H1 (cell line): ENCODE data around the gene SEC14L5. TPM values are rescaled to one million over a fixed set of nuclear protein-coding genes. Genes with fewer than 3 reads are reported as not detected.

ENCODE experiments used
- CTCF ChIA-PET: fragments of 300-600 bp; sonication (Branson Sonifier 250); formaldehyde crosslinking; loops from one replicate; lab custom pipeline; 2021; ENCODE audit not compliant: partially characterized antibody; lab: Charles Lee
- POLR2A ChIA-PET: fragments of 300-600 bp; sonication (Branson Sonifier 250); formaldehyde crosslinking; loops from one replicate; lab custom pipeline; 2021; ENCODE audit warnings: inconsistent platforms; ENCODE audit not compliant: partially characterized antibody; lab: Charles Lee
- DNase-seq, 2 experiments: peaks; one replicate each; pipeline versions ENCODE4 v3.0.0 to v3.0.0-alpha.2; 2010 to 2022; ENCODE audit warnings: low spot score in 2 of 2, low read depth in 1 of 2, mixed read lengths in 1 of 2
- FAIRE-seq: peaks from 2 replicates; lab custom pipeline; 2011; peaks lifted over from hg19 to GRCh38; lab: Jason Lieb, UNC
- H2AFZ ChIP-seq: 2 replicates; pipeline ENCODE4 v1.8.1; 2012; ENCODE audit warnings: low read length, inconsistent platforms
- H2AK5ac ChIP-seq: 2 replicates; pipeline ENCODE4 v1.6.1; 2013; ENCODE audit warnings: low read depth, low read length
- H2BK120ac ChIP-seq: replicated peaks from 2 replicates; pipeline ENCODE3; 2013; ENCODE audit warnings: low read depth, low read length, inconsistent platforms
- H2BK12ac ChIP-seq: 2 replicates; pipeline ENCODE4 v1.6.1; 2013; ENCODE audit warnings: low read depth, low read length
- H2BK15ac ChIP-seq: 2 replicates; pipeline ENCODE4 v1.6.1; 2013; ENCODE audit warnings: low read length
- H2BK20ac ChIP-seq: 2 replicates; pipeline ENCODE4 v1.6.1; 2013; ENCODE audit warnings: low read length
- H2BK5ac ChIP-seq: 2 replicates; pipeline ENCODE4 v1.6.1; 2013; ENCODE audit warnings: low read depth, low read length
- H3K14ac ChIP-seq: 2 replicates; pipeline ENCODE4 v1.6.1; 2013; ENCODE audit warnings: inconsistent platforms; ENCODE audit not compliant: insufficient read length
- H3K18ac ChIP-seq: 2 replicates; pipeline ENCODE4 v1.6.1; 2013; ENCODE audit warnings: low read length; ENCODE audit errors: extremely low read depth
- H3K23ac ChIP-seq: 2 replicates; pipeline ENCODE4 v1.6.1; 2013; ENCODE audit warnings: inconsistent platforms; ENCODE audit not compliant: insufficient read length
- H3K23me2 ChIP-seq: 2 replicates; pipeline ENCODE4 v1.6.1; 2013; ENCODE audit warnings: low read depth, low read length
- H3K27ac ChIP-seq: 2 replicates; pipeline ENCODE4 v1.6.1; 2011; ENCODE audit warnings: low read depth, low read length, inconsistent platforms
- H3K27me3 ChIP-seq, 4 experiments: replicated peaks in 1 of 4; 1 replicate in 1 of 4; 2 replicates in 3 of 4; pipeline versions ENCODE4 v1.6.1 to v1.8.1; 2011 to 2013; ENCODE audit warnings: low read length in 3 of 4, mild to moderate bottlenecking in 3 of 4, inconsistent platforms in 2 of 4, mixed read lengths in 2 of 4, moderate library complexity in 1 of 4; ENCODE audit not compliant: control insufficient read depth in 3 of 4, insufficient read depth in 3 of 4; ENCODE audit errors: extremely low read depth in 1 of 4
- H3K36me3 ChIP-seq, 4 experiments: 2 replicates each; pipeline versions ENCODE4 v1.6.1 to v1.8.1; 2011 to 2013; ENCODE audit warnings: mild to moderate bottlenecking in 4 of 4, low read length in 3 of 4, moderate library complexity in 2 of 4, control low read depth in 1 of 4, inconsistent platforms in 1 of 4; ENCODE audit not compliant: insufficient read depth in 4 of 4, control insufficient read depth in 2 of 4
- H3K4ac ChIP-seq: replicated peaks from 2 replicates; pipeline ENCODE3; 2013; ENCODE audit warnings: low read length, low read depth, mixed read lengths, inconsistent platforms; ENCODE audit not compliant: insufficient read length
- H3K4me1 ChIP-seq, 4 experiments: replicated peaks in 1 of 4; 1 replicate in 1 of 4; 2 replicates in 3 of 4; pipeline versions ENCODE4 v1.6.1 to v1.8.1; 2011 to 2013; ENCODE audit warnings: low read length in 3 of 4, inconsistent platforms in 2 of 4, mixed read lengths in 1 of 4; ENCODE audit not compliant: insufficient read depth in 4 of 4, control insufficient read depth in 3 of 4
- H3K4me2 ChIP-seq, 2 experiments: 2 replicates each; pipeline versions ENCODE4 v1.6.1 to v1.8.1; 2011 to 2013; ENCODE audit warnings: low read depth in 2 of 2, low read length in 2 of 2, control low read depth in 1 of 2, inconsistent platforms in 1 of 2, mild to moderate bottlenecking in 1 of 2; ENCODE audit not compliant: insufficient read depth in 1 of 2
- H3K4me3 ChIP-seq, 4 experiments: fragments of 200-600, 300-600 bp in 1 of 4; sonication (generic), shearing (Covaris generic), sonication (Bioruptor Twin) in 1 of 4; 2 replicates each; pipeline versions ENCODE4 v1.5.1 to v1.8.1; 2011 to 2016; ENCODE audit warnings: low read length in 4 of 4, low read depth in 3 of 4, control low read depth in 2 of 4, inconsistent platforms in 2 of 4, mild to moderate bottlenecking in 2 of 4, mixed read lengths in 1 of 4, moderate library complexity in 1 of 4; ENCODE audit not compliant: insufficient read depth in 2 of 4; ENCODE audit errors: extremely low read depth in 1 of 4
- H3K56ac ChIP-seq: replicated peaks from 2 replicates; pipeline ENCODE3; 2013; ENCODE audit warnings: low read depth, mild to moderate bottlenecking, mixed read lengths, low read length, inconsistent platforms; ENCODE audit not compliant: insufficient read length
- H3K79me1 ChIP-seq: 2 replicates; pipeline ENCODE4 v1.6.1; 2013; ENCODE audit warnings: low read depth, low read length, control low read depth
- H3K79me2 ChIP-seq, 2 experiments: 2 replicates each; pipeline versions ENCODE4 v1.6.1 to v1.8.1; 2012 to 2013; ENCODE audit warnings: low read length in 2 of 2, mild to moderate bottlenecking in 2 of 2, inconsistent platforms in 1 of 2; ENCODE audit not compliant: insufficient read depth in 2 of 2, control insufficient read depth in 1 of 2
- H3K9ac ChIP-seq, 4 experiments: replicated peaks in 1 of 4; 1 replicate in 1 of 4; 2 replicates in 3 of 4; pipeline versions ENCODE4 v1.6.1 to v1.8.1; 2011 to 2013; ENCODE audit warnings: low read depth in 3 of 4, low read length in 3 of 4, control low read depth in 2 of 4, mild to moderate bottlenecking in 2 of 4, moderate library complexity in 2 of 4, inconsistent platforms in 1 of 4; ENCODE audit errors: extremely low read depth in 1 of 4
- H3K9me3 ChIP-seq, 2 experiments: 2 replicates each; pipeline versions ENCODE4 v1.6.1 to v1.8.1; 2012 to 2013; ENCODE audit warnings: mild to moderate bottlenecking in 2 of 2, moderate library complexity in 2 of 2, control low read depth in 1 of 2, inconsistent platforms in 1 of 2, low read depth in 1 of 2, low read length in 1 of 2, mixed read lengths in 1 of 2; ENCODE audit not compliant: insufficient read depth in 2 of 2
- H4K20me1 ChIP-seq, 2 experiments: replicated peaks in 1 of 2; 2 replicates each; pipeline versions ENCODE3 to v1.8.1; 2011 to 2013; ENCODE audit warnings: inconsistent platforms in 2 of 2, low read length in 2 of 2, mild to moderate bottlenecking in 1 of 2; ENCODE audit not compliant: insufficient read depth in 2 of 2, control insufficient read depth in 1 of 2
- H4K5ac ChIP-seq: 2 replicates; pipeline ENCODE4 v1.6.1; 2013; ENCODE audit warnings: low read length, low read depth, mixed read lengths, inconsistent platforms; ENCODE audit not compliant: insufficient read length
- H4K8ac ChIP-seq: 2 replicates; pipeline ENCODE4 v1.8.0; 2013; ENCODE audit warnings: mild to moderate bottlenecking, moderate library complexity, low read length, inconsistent platforms; ENCODE audit not compliant: insufficient read depth; ENCODE audit errors: extremely low read depth
- H4K91ac ChIP-seq: replicated peaks from 2 replicates; pipeline ENCODE3; 2013; ENCODE audit warnings: low read length, mixed read lengths, inconsistent platforms; ENCODE audit not compliant: insufficient read length
- ASH2L ChIP-seq: fragments of 200-600, 300-600 bp; sonication (generic); IDR thresholded peaks from one replicate; pipeline ENCODE4 v1.7.1; 2017; ENCODE audit warnings: low read length
- CBX5 ChIP-seq: fragments of 300-800, 300-1000 bp; sonication (generic); IDR thresholded peaks from 2 replicates; pipeline ENCODE4 v1.7.1; 2016; ENCODE audit warnings: antibody characterized with exemption, low read length, low read depth
- CBX8 ChIP-seq: fragments of 300-800, 300-1000 bp; sonication (generic); IDR thresholded peaks from 2 replicates; pipeline ENCODE4 v1.7.1; 2016; ENCODE audit warnings: low read depth, low read length, borderline replicate concordance
- CEBPB ChIP-seq: IDR thresholded peaks from 2 replicates; pipeline ENCODE4 v1.6.1; 2012; ENCODE audit warnings: low read depth, low read length
- EP300 ChIP-seq, 2 experiments: IDR thresholded peaks; 1 replicate in 1 of 2; 2 replicates in 1 of 2; pipeline ENCODE4 v1.6.1; 2011 to 2012; ENCODE audit warnings: low read depth in 2 of 2, low read length in 2 of 2, mild to moderate bottlenecking in 2 of 2, borderline replicate concordance in 1 of 2, inconsistent platforms in 1 of 2, moderate library complexity in 1 of 2
- HDAC2 ChIP-seq, 2 experiments: fragments of 300-600 bp in 1 of 2; sonication (generic) in 1 of 2; IDR thresholded peaks; 2 replicates each; pipeline ENCODE4 v1.6.1; 2011 to 2012; ENCODE audit warnings: low read depth in 2 of 2, low read length in 2 of 2, mild to moderate bottlenecking in 2 of 2, moderate library complexity in 2 of 2, borderline replicate concordance in 1 of 2, inconsistent platforms in 1 of 2
- JUND ChIP-seq: IDR thresholded peaks from 2 replicates; pipeline ENCODE4 v1.6.1; 2011; ENCODE audit warnings: mild to moderate bottlenecking, improper control_type of control experiment, low read length
- POU5F1 ChIP-seq: IDR thresholded peaks from 2 replicates; pipeline ENCODE4 v1.6.1; 2011; ENCODE audit warnings: low read depth, mild to moderate bottlenecking, low read length, moderate library complexity
- RNF2 ChIP-seq: fragments of 200-900, 300-1000 bp; sonication (generic); IDR thresholded peaks from 2 replicates; pipeline ENCODE4 v1.7.1; 2016; ENCODE audit warnings: borderline replicate concordance, low read depth, mild to moderate bottlenecking, antibody characterized with exemption, low read length; ENCODE audit not compliant: poor library complexity, severe bottlenecking; ENCODE audit errors: missing control alignments
- SIX5 ChIP-seq: IDR thresholded peaks from 2 replicates; pipeline ENCODE4 v1.6.1; 2011; ENCODE audit warnings: mild to moderate bottlenecking, low read depth, low read length
- SP4 ChIP-seq: IDR thresholded peaks from 2 replicates; pipeline ENCODE4 v1.6.1; 2012; ENCODE audit warnings: low read length, inconsistent platforms
- TCF12 ChIP-seq: IDR thresholded peaks from 2 replicates; pipeline ENCODE4 v1.6.1; 2011; ENCODE audit warnings: low read depth, mild to moderate bottlenecking, low read length
- USF2 ChIP-seq: IDR thresholded peaks from 2 replicates; pipeline ENCODE4 v1.6.1; 2011; ENCODE audit warnings: low read length, improper control_type of control experiment
- whole genome bisulfite sequencing, 2 experiments: shearing (Covaris generic) in 1 of 2; methylation state at CpG; one replicate each; pipeline versions ENCODE4 v1.1.6 to v1.1.7; 2013 to 2015; ENCODE audit warnings: low lambda C conversion rate in 2 of 2, mixed read lengths in 2 of 2, inconsistent platforms in 1 of 2, low coverage in 1 of 2, missing lambda C conversion rate in 1 of 2; ENCODE audit not compliant: insufficient replicate concordance in 2 of 2, insufficient coverage in 1 of 2, insufficient read length in 1 of 2; ENCODE audit errors: extremely low coverage in 1 of 2, missing lambda C conversion rate in 1 of 2; 5-methylcytosine and 5-hydroxymethylcytosine counted together
- polyA plus RNA-seq, 7 experiments: library from polyadenylated mRNA; depleted of rRNA in 3 of 7; stranded (reverse) in 5 of 7; unstranded in 2 of 7; fragments of >200 nt in 5 of 7; fragments of 200-250 nt in 2 of 7; gene quantifications; 1 replicate in 5 of 7; 2 replicates in 1 of 7; 4 replicates in 1 of 7; pipeline versions ENCODE4 v1.2.1 to v1.2.3, GENCODE V29; 2011 to 2013; ENCODE audit warnings: missing spikeins in 2 of 7, mixed read lengths in 2 of 7
- total RNA-seq: library from RNA; stranded (reverse); fragmentation: NEBNext Ultra II Directional; extraction: Animal tissue kit (Norgen Biotek cat#: 25700); gene quantifications from 2 replicates; pipeline ENCODE4 v1.2.1, GENCODE V29; 2021

Gene SEC14L5
- total and polyA plus RNA-seq, 2 of the 8 experiments (the other 6 are each of a cell fraction or from before 2014, with no cell fraction given) = 1.9 to 3.0 TPM

GRCh38 chr16:5005916-5006315 is 47.8 kb downstream of the SEC14L5 start:
- no peaks in the 10 kb centered on the region for H4K20me1 ChIP-seq
- WGBS, 2 experiments = 83% methylated on average over 4 of the region's 4 CpGs; no CpG with 5 or more reads in 1 of the 2 experiments
- H2AFZ ChIP-seq = no peak overlapping the region
- H2BK120ac ChIP-seq = no peak overlapping the region
- H4K8ac ChIP-seq = no peak overlapping the region; the same call in 1 of the 2 replicates
- no peaks in the 10 kb centered on the region for H3K23me2 ChIP-seq
- no peaks in the 10 kb centered on the region; a peak in 1 of 7 replicates for H3K4me1 ChIP-seq
- H3K4ac ChIP-seq = no peak overlapping the region
- H2AK5ac ChIP-seq = no peak overlapping the region
- no peaks in the 10 kb centered on the region for H3K36me3 ChIP-seq
- no peak overlapping the region for H3K4me2 ChIP-seq
- no peak overlapping the region for H3K18ac ChIP-seq
- CTCF ChIA-PET = interaction anchor here (0.6 to 1.3 kb wide), 4 partner anchors 9 to 1011 kb away, joined by 3 read pairs; no protein-coding TSS in a partner anchor
- DNase-seq (no peak), FAIRE-seq (no peak)
- H3K9ac ChIP-seq = no peak overlapping the region
- H3K14ac ChIP-seq = no peak overlapping the region
- H2BK20ac ChIP-seq = no peak overlapping the region
- no peak overlapping the region for H3K27ac ChIP-seq
- no peak overlapping the region for H4K91ac ChIP-seq
- H3K4me3 ChIP-seq = no peak overlapping the region
- no peaks in the 10 kb centered on the region for H3K27me3 ChIP-seq
- no peak overlapping the region for H2BK15ac ChIP-seq
- H3K79me1 ChIP-seq = no peaks in the 10 kb centered on the region; the same call in 1 of the 2 replicates
- H2BK12ac ChIP-seq = no peak overlapping the region
- H3K79me2 ChIP-seq = no peaks in the 10 kb centered on the region
- no peaks in the 10 kb centered on the region for H3K9me3 ChIP-seq
- H2BK5ac ChIP-seq = no peak overlapping the region
- no peak overlapping the region for H3K56ac ChIP-seq
- POLR2A ChIA-PET = interaction anchor here (1.2 kb wide), 1 partner anchor 18 kb away, joined by 3 read pairs; no protein-coding TSS in a partner anchor
- no peak overlapping the region for H3K23ac ChIP-seq
- H4K5ac ChIP-seq = no peak overlapping the region
- no peak for TF ChIP-seq CBX8
- no peak for TF ChIP-seq SP4
- no peak for TF ChIP-seq SIX5
- TF ChIP-seq CEBPB = no peak
- TF ChIP-seq EP300 (IDR thresholded peaks at IDR 0.05; ENCODE audit: borderline replicate concordance in 1 of 2, low read depth in 2 of 2, low read length in 2 of 2) = no peak
- no peak for TF ChIP-seq USF2
- no peak for TF ChIP-seq ASH2L
- TF ChIP-seq RNF2 = no peak
- TF ChIP-seq TCF12 = no peak
- no peak for TF ChIP-seq JUND
- no peak for TF ChIP-seq POU5F1
- no peak for TF ChIP-seq CBX5
- no peak for TF ChIP-seq HDAC2 (IDR thresholded peaks at IDR 0.05; ENCODE audit: borderline replicate concordance in 1 of 2, low read depth in 2 of 2, low read length in 2 of 2)
